IPS DF 4.7 (cell line): ENCODE results near the gene RFX4.
A peak's percentile ranks its signal among the peaks of the same experiment; 100 is the strongest.
"Not testable (repeated sequence)": the region's sequence is repeated elsewhere in the genome, so short reads cannot be mapped to it uniquely, and the experiment has no call there.

ENCODE experiments used
- DNase-seq: peaks from one replicate; pipeline ENCODE4 v3.0.0-alpha.2; 2013; ENCODE audit warnings: low spot score; ENCODE audit errors: extremely low read depth

RFX4 gene

DNA sequence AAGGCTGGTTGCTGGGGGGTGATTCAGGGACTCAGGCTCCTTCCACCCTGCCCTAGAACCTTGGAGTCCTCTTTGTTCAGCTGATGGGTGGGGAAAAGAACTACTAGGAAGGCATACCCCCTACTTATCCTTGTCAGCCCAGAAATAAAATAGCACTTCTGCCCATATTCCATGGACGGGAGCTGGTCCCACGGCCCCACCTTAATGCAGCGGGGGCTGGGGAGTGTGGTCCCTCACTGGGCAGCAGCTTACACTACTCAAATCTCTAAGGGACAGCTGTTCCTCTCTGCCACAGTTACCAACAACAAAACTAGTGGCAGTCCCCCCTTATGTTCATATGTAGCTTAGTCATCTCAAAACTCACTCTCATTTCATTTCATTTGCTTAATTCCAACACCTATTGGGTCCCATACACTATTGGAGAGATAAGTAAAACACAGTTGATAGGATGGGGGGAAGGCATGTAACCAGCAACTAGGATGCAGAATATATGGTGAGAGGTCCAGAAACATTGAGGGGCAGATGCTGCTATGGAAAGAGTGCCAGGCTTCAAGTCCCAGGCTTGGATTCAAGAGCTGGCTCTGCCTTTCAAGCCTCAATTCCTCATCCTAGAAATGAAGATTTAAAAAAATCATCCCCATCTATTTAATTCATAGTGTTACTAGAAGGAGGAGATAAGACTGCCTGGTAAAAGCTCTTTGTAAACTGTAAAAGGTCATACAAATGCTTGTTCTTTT is 107.9 kb downstream of the RFX4 start:
- DNase-seq, result no peak

DNA sequence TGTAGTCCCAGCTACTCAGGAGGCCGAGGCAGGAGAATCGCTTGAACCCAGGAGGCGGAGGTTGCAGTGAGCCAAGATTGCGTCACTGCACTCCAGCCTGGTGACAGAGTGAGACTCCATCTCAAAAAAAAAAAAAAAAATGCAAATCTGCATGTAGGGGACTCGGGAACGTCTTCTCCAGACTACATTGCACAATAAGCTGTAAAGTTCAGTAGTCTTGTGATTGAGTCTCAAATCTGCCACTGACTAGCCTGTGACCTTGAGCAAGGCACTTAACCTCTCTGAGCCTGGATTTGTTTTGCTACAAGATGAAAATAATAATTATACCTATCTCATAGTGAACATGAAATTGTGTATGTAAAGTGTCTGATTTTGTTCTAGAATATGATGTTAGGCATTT is 109.2 kb downstream of the RFX4 start:
- not testable (repeated sequence) for DNase-seq

DNA sequence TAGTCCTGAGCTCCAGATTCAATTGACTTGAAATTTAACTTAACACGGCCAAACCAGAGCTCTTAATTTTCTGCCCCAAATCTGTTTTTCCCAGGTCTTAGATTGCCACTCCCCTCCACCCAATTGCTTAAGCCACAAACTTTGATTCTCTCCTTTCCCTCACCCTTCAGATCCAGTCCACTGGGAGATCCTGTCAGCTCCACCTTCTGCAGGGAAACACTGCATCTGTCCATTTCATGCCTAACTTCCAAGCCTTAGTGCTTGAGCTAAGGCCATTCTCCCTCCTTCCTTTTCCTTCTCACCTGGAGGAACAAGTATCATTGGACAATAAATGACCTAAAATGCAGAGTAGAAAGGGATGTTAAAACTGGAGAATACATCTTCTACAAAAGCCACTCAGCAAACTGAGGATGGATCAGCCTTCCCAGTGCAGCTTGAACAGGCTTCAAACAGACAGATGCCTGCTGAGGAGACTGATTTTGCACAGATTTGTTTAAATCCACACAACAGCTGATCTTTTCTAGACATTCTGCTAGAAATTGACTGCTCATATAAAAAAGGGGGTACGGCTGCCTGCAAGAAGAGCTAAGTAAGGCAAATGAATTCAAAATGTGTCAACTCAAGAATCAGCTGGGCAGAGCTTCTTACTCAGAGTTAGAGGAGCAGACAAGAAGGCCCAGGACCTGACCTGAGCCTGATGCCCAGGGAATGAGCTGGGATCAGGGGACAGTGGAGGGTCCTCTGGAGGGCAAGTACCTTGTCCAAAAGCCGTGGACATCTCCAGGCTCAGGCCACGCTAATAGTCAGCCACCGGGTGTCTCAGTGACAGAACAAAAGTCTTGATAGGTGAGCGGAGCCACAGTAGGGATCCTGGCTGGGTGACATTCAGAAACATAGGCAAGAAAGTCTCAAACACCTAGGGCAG is 110.4 kb downstream of the RFX4 start:
- no peak for DNase-seq

DNA sequence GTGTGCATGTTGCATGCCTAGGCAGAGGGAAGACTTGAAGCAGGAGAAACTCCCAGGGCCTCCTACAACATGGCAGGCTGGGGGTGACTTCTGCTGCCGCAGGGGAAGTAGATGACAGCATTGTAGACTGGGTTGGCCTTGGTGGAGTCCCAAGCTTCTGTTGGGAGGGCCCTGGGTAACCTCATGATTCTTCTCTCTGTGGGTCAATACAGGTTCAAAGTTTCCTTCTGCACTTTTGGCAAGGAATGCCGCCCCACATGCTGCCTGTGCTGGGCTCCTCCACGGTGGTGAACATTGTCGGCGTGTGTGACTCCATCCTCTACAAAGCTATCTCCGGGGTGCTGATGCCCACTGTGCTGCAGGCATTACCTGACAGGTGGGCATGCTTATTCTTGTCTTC is 113.3 kb downstream of the RFX4 start:
- no peak for DNase-seq

DNA sequence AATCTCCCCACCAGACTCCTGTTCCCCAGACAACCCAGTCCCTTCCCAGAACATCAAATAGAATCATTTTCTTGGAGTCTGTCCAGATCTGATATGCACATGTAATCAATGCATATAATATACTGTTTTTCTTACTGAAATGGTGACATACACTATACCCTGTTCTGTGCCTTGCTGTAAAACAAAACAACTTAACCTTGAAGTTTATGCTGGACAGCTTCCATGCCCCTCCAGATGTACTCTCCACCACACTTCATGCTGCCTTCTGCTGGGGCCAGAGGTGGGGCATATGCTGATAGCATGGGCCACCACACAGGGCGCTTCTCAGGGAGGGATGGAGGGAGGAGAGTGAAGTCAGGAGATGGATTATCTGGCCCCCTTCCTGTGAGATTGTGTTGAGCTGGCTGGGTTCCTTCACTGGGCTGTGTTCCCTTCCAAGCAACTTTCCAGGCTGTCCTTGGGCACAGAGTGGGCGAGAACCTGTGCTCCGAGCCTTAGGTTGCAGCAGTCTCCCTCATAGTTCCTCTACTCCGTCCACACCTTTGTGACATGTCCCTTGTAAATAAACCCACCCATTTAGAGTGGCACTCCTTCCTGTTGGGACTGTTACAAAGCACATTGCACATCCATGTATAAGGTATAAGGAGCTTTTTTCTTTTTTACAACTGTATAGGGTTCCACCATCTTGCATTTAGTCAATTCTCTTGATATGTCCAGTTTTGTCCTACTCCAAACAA is 114.0 kb downstream of the RFX4 start:
- no peak for DNase-seq

DNA sequence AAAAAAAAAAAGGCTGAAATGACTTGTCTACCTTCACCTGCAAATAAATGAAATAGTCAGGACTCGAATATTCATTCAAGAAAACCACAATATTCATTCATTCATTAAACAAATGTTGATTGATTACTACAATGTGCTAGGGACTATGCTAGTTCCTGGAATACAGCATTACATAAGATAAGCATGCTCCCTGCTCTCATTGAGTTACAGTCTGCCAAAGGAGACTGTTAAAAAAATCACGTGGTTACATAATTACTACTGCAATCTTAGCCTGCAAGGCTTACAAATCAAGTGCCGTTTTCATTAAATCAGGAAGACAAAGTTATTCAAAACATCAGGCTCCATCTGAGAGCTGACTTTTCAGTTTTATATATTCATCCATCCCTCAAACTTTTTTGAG is 121.3 kb downstream of the RFX4 start:
- no peak for DNase-seq

DNA sequence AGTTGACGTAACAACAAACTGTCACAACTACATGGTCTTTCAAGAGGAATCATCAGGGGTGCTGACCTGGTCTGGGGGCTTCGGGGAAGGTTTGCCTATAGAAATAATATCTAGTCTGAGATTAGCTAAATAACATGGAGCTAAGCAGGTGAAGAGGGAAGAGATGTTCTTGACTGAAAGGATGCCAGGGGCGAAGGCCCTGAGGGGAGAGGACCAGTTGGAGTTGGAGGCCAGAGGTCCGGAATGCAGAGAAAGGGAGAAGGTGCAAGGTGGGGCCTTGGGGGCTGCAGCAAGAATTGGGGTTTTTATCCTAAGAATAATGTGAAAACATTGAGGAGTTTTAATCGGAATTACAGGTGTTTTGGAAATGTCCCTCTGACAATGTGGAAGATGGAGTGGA is 123.2 kb downstream of the RFX4 start:
- no peak for DNase-seq

DNA sequence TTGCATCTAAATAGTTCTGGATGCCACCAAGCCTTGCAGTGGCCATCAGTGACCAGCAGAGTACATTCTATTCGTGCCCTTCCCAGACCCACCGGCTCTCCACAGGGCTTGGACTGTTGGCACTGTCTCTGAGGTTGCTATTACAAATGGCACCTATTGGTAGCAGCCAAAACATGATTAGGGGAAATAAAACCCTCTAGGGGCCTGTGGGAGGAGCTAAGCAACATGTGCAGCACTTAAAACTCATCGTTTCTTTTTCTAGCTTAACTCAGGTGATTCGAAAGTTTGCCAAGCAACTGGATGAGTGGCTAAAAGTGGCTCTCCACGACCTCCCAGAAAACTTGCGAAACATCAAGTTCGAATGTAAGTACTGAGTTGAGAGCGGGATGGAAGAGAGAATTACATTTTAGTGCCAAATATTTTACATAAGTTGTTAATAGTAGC is 126.3 kb downstream of the RFX4 start:
- DNase-seq, result no peak

DNA sequence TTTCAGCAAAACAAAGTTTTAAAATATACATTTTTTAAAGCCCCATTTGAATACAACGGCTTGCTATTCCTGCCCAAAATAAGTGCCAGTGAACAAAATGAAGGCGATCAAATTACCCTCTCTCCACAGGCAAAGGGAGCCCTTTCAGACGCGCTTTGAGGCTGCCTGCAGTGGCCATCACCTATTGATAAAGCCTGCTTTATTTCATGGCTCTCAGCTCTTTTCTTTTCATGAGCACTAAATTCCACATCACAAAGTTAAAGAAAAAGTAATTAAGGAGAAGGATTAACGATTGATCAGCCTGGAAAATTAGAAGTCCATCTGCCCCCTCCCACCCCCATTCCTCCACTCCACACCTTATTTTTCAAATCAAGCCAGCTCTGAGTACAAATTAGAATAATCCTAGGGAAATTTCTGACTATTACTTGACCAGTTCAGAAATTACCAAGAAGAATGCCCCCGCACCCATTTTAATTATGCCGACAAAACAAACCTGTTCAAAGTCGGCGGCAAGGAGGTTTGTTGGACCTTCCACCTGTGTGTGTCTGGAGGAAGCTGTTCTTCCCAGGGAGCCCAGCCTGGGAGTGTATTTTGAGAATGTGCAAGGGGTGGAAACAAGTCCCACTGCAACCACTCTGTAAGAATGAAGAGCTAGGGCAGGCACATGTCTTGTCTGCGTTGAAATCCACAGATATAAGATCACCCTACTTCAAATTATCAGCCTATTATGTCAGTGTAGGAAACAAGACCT is 127.5 kb downstream of the RFX4 start:
- DNase-seq, result no peak

DNA sequence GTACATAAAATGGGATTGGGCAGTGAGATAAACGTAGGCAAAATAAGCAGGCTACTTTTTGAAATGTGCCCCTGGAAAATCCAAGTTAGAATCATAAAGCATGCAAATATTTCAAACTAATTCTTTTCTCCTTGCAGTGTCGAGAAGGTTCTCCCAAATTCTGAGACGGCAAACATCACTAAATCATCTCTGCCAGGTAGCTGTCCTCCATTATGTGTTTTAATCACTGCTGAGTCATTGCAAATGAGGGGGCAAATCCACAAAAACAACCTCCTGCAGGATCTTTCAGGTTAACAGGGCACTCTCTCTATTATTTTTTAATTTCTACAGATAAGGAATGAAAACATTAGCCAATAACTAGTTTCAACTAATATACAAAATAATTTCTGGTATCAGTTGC is 128.5 kb downstream of the RFX4 start:
- DNase-seq, result no peak

DNA sequence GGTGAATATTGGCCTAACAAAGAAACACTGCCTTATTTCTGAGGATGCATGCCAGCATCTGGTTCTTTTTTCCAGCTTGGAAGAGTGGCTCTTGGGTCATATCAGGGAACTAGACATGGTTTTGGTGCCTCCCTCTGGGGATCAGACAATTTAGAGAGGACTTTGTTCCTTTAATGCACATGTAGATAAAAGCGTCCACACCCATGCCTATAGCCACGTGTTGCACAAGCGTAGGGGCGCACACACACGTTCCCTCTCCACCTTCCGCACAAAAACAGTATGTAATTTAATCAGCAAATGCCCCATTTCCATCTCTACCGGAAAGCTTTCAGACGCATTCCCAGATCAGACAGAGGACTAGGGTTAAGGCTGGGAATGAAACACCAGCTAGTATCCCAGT is 130.0 kb downstream of the RFX4 start:
- DNase-seq, result no peak

DNA sequence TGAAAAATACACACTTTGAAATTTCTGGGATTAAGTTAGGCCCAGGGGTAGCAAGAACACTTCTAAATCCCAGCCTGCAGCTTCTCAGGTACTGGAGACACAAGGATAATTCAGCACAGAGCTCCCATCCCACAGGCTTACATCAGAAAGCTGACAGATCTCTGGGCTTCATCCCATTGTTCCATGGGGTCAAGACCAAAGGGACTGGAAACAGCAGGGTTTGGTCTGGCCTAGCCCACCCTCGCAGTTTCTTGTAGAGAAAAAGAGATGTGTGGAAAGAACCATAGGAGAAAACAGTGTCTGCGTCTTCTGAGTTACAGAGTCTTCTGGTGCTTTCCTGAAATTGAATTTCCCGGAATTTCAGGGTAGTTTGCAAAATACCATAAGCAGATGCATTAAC is 132.1 kb downstream of the RFX4 start:
- no peak for DNase-seq

DNA sequence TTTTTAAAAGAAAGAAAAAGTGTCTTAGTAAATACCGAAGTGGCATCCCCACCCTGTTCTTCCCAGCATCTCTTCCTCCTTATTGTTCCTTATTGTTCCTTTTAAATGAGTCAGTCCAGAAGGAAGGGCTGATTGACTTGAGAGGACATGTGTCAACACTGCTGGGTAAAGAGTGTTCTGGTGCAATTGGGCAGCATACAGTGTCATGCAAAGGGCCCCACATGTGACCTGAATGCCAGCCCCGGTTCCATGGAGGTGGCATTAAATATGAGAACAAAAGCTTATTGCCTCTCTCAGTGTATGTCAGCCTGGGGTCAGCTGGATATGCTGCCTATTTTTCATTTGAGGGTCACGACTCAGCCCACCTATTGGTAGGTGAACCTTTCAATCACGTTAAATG is 132.8 kb downstream of the RFX4 start:
- DNase-seq, result no peak

DNA sequence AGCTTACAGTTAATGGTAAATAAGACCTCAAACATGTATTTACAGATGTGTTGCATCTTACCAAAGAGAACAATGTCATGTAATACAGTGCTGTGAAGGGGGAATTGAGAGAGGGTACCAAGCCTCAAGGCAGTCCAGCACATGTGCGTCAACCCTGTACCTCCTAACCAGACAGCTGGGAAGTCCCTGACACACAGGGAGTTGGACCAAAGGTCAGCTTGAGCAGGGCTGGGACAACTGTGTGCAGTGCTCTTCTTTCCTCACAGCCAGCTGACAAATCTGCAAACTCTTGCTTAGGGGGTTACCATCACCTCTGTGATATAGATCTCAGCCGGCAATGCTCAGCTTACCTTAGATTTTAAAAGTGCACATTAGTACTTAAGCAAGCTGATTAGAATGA is 134.9 kb downstream of the RFX4 start:
- DNase-seq, result no peak

DNA sequence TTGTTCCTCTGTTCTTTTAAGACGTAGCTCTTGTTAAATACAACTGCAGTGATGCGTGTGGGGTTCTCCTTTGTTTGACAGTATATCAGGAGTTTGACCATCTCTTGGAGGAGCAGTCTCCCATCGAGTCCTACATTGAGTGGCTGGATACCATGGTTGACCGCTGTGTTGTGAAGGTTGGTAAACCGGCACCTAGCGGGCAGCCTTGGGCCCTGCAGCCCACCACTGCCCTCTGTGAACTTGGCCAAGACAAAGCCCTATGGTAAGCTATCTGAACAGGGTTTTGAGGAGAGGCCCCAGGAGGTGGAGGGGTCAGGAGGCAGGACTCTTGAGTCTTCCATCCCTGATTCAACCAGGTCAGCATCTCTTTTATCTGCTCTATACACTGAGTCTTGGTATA is 137.1 kb downstream of the RFX4 start:
- DNase-seq, result no peak

DNA sequence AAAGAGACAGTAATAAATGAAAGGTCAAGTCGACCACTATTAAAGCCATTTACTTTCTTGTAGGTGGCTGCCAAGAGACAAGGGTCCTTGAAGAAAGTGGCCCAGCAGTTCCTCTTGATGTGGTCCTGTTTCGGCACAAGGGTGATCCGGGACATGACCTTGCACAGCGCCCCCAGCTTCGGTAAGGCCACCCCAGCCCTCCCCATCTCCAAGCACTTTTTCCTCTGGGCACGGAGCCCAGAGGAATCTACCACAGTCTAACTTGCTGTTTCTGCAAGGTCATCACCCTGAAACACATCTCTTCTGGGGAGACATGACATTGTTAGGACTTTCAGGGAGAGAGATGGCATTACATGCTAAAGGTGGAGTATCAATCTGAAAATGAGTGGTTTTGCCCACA is 137.9 kb downstream of the RFX4 start:
- DNase-seq, result no peak

DNA sequence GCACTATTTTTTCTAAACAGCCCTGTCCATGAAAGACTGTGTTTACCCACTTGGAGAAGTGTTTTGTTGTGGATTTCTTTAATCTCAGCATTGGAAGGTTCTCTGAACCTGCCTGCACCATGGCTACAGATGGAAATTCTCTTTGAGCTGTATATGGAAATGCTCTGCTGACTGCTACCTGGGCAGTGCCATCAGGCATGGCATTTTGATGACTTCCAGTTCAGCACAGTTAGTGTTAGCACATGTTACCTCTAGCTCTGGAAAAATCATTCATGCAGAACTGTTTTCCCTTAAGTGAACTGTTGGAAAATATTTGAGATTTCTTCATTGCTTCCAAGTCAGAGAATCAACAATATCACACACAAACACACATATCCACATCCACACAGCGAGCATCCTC is 139.1 kb downstream of the RFX4 start:
- no peak for DNase-seq

DNA sequence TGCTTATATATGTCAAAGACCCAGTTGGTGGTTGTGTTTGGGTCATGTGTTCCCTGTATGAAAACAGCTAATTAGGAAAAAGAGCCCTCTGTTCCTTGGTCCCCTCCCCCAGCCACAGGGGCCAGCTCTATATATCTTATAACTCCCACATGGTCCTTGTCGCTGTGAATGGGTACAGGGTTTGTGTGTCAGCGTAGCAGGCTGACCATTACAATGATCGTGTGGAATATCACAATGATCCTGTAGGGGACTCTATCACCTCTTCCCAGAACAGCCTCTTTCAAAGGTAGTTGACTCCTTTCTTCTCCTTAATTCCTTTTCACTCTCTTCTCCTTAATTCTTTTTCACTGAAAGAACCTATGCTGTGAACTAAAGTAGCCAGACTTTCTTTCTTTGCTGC is 140.0 kb downstream of the RFX4 start:
- peak; percentile 41 for DNase-seq

DNA sequence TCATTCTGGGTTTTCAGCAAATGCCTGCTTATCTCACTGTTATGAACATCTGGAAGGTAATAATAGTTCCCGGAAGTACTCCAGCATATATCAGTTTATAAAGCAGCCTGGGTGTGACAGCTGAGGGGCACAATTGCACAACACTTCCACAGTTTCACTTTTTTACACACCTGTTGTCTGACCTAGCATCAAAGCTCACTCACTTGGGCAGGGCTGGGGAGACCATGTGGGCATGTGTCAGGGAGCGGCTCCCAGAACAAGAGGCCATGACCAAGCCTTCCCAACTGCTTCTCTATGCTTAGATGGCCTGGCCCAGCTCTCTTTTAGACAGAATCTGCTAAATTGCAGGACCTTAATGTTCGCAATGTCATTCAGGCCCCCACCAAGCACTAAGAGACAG is 140.6 kb downstream of the RFX4 start:
- DNase-seq, result no peak

DNA sequence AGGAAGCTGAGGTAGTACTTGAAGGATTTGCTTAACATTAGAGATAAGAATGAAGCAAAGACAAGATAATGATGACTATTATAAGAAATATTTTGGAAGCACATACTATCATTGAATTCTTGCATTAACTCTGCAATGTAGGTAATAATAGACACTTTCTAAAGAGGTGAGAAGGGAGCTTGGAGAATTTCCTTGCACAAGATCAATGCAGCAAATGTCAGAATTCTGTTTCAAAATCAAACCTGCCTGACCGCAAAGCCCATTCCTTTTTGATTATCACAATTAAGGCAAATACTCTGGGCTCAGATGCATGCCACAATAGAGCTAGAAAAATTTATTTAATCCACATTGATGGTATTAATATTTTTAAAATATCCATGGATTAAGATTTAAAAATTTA is 141.3 kb downstream of the RFX4 start:
- no peak for DNase-seq

DNA sequence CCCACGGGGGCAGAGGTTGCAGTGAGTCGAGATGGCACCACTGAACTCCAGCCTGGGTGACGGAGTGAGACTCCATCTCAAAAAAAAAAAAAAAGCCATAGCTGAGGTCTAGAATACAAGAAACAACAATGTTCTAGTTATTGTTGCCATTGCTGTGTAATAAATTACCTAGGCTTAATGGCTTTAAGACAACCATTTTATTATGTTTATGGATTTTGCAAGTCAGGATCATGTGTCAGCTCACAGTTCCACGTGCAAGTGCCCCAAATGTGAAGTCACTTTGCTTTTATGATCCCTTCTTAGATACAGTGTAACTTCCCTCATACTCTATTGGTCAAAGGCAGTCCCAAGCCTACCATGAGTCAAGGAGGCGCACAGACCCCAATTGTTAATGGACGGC is 142.1 kb downstream of the RFX4 start:
- no peak for DNase-seq
